Measurements from ENCODE around the gene IL20RA.
"Not testable (repeated sequence)": the region's sequence is repeated elsewhere in the genome, so short reads cannot be mapped to it uniquely, and the experiment has no call there.

IL20RA gene

DNA sequence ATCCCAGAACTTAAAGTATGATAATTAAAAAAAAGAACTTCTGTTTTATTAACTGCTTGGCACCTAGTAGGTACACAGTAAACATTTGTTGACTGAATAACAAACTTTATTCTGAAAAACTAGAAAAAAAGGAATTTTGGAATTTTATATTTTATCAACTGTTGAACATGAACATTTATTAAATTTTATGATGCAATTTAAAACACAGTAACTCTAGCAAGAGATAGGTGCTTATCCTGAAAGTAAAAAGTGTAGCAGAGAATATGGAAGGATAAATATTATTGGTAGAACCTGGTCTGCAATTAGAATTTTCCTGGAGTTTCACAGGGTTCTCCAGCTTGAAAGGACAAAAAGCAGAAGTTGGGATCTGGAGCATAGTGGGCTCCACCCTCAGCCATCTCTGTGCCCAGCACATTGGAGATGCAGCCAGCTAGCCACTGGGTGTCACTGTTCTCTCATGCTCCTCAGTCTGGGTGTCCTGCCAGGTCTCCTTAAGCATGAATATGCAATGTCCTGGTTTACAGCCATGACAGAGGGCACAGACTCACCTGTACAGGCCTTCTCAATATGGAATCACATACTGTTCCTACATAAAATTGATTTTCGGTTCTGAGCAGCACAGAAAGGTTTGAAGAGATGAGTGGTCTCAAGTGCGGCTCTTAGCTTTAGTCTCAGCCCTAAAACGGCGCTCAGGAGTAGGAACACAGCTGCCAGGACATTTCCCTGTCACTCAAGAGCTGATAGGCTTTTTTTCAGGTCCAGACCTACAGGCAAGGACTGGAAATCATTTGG lies 31.7 kb upstream of the IL20RA start:
- H3K4me3 ChIP-seq (ENCODE audit: low read length), result no peak overlapping the region
- H3K27me3 ChIP-seq (ENCODE audit: insufficient read depth, low read length), result no peaks in the 10 kb centered on the region
- H3K9ac ChIP-seq (ENCODE audit: low read depth, low read length), result no peak overlapping the region
- H3K4me1 ChIP-seq (ENCODE audit: insufficient read depth, low read length), result peaks cover 3% of the 10 kb centered on the region; the same call in 1 of the 2 replicates
- H3K9me3 ChIP-seq (ENCODE audit: insufficient read depth, low read depth, low read length), result 0 out of 2 replicates have a peak, but pooled peaks cover 2% of the 10 kb centered on the region
- WGBS, result 76% methylated on average over 4 of the region's 4 CpGs
- H3K36me3 ChIP-seq (ENCODE audit: insufficient read depth, low read length), result no peaks in the 10 kb centered on the region
- no peak overlapping the region for H3K27ac ChIP-seq (ENCODE audit: low read depth, low read length)

DNA sequence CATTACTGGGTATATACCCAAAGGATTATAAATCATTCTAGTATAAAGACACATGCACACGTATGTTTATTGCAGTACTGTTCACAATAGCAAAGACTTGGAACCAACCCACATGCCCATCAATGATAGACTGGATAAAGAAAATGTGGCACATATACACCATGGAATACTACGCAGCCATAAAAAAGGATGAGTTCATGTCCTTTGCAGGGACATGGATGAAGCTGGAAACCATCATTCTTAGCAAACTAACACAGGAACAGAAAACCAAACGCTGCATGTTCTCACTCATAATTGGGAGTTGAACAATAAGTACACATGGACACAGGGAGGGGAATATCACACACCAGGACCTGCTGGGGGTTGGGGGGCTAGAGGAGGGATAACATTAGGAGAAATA lies 31.0 kb upstream of the IL20RA start:
- H3K27me3 ChIP-seq (ENCODE audit: insufficient read depth, low read length); H3K27ac ChIP-seq (ENCODE audit: low read depth, low read length); H3K4me1 ChIP-seq (ENCODE audit: insufficient read depth, low read length); H3K4me3 ChIP-seq (ENCODE audit: low read length); H3K9me3 ChIP-seq (ENCODE audit: insufficient read depth, low read depth, low read length); H3K9ac ChIP-seq (ENCODE audit: low read depth, low read length); H3K36me3 ChIP-seq (ENCODE audit: insufficient read depth, low read length): not testable (repeated sequence)
- 93% methylated on average over 3 of the region's 3 CpGs for WGBS

DNA sequence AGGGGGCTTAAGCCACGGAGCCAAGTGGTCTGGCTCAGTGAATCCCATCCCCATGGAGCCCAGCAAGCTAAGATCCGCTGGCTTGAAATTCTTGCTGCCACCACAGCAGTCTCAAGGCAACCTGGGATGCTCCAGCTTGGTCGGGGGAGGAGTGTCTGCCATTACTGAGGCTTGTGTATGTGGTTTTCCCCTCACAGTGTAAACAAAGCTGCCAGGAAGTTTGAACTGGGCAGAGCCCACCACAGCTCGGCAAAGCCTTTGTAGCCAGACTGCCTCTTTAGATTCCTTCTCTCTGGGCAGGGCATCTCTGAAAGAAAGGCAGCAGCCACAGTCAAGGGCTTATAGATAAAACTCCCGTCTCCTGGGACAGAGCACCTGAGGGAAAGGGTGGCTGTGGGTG lies 25.5 kb upstream of the IL20RA start:
- Histone ChIP-seq H3K9me3 (ENCODE audit: insufficient read depth, low read depth, low read length) (0 out of 2 replicates have a peak, but pooled peaks cover 5% of the 10 kb centered on the region), H3K27me3 (ENCODE audit: insufficient read depth, low read length) (no peaks in the 10 kb centered on the region), H3K4me3 (ENCODE audit: low read length) (no peak overlapping the region), H3K9ac (ENCODE audit: low read depth, low read length) (no peak overlapping the region), H3K27ac (ENCODE audit: low read depth, low read length) (no peak overlapping the region), H3K4me1 (ENCODE audit: insufficient read depth, low read length) (no peaks in the 10 kb centered on the region), H3K36me3 (ENCODE audit: insufficient read depth, low read length) (no peaks in the 10 kb centered on the region)
- 81% methylated on average over 5 of the region's 5 CpGs for WGBS

DNA sequence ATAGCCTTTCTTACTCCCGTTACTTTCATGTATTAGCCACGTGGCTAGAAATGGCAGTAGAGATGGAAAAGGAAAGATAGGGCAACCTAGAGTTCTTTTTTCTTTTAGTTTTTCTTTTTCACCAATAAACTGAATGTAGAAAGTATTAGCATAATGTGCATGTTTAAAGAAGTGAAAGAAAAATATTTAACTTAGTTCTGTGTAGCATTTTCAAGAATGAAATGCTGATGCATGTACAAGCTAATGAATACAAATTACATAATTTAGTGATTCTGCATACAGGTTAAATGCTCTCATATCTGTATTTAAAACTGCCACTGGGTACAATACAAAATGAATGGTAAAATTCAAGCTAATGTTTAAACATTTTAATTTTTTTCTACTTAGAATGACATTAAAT lies 22.6 kb upstream of the IL20RA start:
- Histone ChIP-seq H3K27ac (ENCODE audit: low read depth, low read length) (no peak overlapping the region), H3K4me1 (ENCODE audit: insufficient read depth, low read length) (no peaks in the 10 kb centered on the region), H3K9me3 (ENCODE audit: insufficient read depth, low read depth, low read length) (0 out of 2 replicates have a peak, but pooled peaks cover 5% of the 10 kb centered on the region), H3K9ac (ENCODE audit: low read depth, low read length) (no peak overlapping the region), H3K27me3 (ENCODE audit: insufficient read depth, low read length) (no peaks in the 10 kb centered on the region), H3K36me3 (ENCODE audit: insufficient read depth, low read length) (no peaks in the 10 kb centered on the region), H3K4me3 (ENCODE audit: low read length) (no peak overlapping the region)
- 72% methylated on average over 2 of the region's 2 CpGs for WGBS

DNA sequence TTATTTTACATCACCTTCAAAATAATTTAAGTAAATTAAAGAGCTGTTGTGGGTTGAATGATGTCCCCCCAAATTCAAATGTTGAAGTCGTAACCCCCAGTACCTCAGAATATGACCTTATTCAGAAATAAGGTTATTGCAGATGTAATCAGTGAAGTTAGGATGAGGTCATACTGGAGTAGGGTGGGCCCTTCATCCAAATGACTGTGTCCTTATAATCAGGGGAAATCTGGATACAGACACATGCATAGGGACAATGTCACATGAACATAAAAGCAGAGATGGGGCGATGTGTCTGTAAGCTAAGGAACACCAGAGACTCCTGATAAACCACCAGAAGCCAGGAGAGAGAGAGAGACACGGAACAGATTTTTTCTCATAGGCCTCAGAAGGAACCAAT lies 13.3 kb upstream of the IL20RA start:
- H3K9ac ChIP-seq (ENCODE audit: low read depth, low read length), result no peak overlapping the region
- no peak overlapping the region for H3K27ac ChIP-seq (ENCODE audit: low read depth, low read length)
- no peaks in the 10 kb centered on the region for H3K36me3 ChIP-seq (ENCODE audit: insufficient read depth, low read length)
- no peaks in the 10 kb centered on the region for H3K4me1 ChIP-seq (ENCODE audit: insufficient read depth, low read length)
- H3K27me3 ChIP-seq (ENCODE audit: insufficient read depth, low read length), result no peaks in the 10 kb centered on the region
- H3K4me3 ChIP-seq (ENCODE audit: low read length), result no peak overlapping the region
- 90% methylated on average over 2 of the region's 3 CpGs for WGBS
- H3K9me3 ChIP-seq (ENCODE audit: insufficient read depth, low read depth, low read length), result no peaks in the 10 kb centered on the region

DNA sequence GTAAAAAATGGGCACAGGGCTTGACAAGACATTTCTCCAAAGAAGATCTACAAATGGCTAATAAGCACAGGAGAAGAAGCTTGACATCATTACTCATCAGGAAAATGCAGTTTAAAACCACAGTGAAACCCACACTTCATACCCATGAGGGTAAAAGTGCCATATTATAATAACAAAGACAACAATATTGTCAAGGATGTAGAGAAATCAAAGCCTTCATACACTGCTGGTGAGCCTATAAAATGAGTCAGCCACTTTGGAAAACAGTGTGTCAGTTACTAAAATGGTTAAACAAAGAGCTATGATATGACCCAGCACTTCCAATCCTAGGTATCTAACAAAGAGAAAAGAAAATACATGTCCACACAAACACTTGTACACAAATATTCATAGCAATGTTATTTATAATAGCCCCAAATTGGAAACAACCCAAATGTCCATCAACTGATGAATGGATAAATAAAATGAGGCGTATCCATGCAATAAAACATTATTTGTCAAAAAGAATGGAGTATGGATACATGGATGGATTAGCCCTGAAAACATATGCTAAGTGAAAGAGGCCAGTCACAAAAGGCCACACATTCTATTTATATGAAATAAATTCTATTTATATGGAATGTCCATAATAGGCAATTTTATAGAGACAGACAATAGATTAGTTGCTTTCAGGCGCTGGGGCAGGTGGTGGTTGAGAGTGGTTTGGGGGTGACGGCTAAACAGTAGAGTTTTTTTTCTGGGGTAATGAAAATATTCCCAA lies 11.5 kb upstream of the IL20RA start:
- H3K9ac ChIP-seq (ENCODE audit: low read depth, low read length), result no peak overlapping the region
- no peaks in the 10 kb centered on the region for H3K4me1 ChIP-seq (ENCODE audit: insufficient read depth, low read length)
- no peak overlapping the region for H3K27ac ChIP-seq (ENCODE audit: low read depth, low read length)
- no peaks in the 10 kb centered on the region for H3K9me3 ChIP-seq (ENCODE audit: insufficient read depth, low read depth, low read length)
- no peaks in the 10 kb centered on the region for H3K36me3 ChIP-seq (ENCODE audit: insufficient read depth, low read length)
- WGBS, result 97% methylated on average over 3 of the region's 3 CpGs
- H3K4me3 ChIP-seq (ENCODE audit: low read length), result no peak overlapping the region
- no peaks in the 10 kb centered on the region for H3K27me3 ChIP-seq (ENCODE audit: insufficient read depth, low read length)

DNA sequence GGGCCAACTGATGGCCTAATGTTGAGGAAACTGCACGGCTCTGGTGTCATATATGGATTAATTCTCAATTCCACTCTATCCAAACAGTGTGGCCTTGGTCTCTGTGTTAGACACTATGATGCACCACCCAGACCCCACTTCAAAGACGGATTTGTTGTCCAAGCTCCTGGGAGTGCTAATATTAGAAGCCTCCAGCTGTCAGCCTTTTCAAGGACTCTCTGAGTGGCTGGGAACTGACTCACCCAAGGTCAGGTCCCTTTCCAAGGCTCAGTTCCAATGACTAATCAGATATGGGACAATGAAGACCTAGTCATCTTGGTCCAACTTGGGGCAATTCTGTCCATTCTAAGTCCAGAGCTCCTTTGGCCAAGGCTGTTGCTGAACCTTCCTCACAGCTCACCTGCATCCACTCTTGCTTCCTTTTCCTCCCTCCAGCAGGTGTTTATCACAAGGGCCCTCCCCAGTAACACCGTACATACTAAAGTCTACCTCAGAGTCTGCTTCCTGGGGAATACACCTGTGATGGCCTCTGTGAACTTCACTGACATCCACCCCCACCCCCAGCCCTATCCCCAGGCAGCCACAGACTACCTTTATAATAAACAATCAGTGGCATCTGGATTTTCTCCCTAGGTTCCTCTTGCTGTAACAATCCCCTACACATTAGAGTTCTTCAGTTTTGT lies 7.2 kb upstream of the IL20RA start:
- H3K4me3 ChIP-seq (ENCODE audit: low read length), result no peak overlapping the region

DNA sequence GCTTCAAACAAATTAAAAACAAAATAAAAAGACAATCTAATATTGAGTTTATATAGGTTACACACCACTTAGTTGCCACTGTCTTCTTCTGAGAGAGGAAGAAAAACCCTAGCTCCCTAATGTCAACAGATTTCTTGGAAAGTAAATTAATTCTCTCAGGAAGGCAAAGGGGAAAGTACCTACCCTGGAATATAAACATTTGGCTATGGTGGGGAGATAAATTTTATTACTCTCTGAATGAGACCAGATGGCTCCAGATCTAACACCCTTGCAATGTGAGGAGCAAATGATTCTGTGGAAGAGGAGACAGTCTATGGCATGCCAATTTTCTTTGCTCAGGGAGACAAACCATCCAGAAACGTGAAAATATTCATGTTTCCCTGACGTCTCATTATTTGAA lies 4.3 kb upstream of the IL20RA start:
- Histone ChIP-seq H3K4me1 (ENCODE audit: insufficient read depth, low read length) (no peaks in the 10 kb centered on the region), H3K27me3 (ENCODE audit: insufficient read depth, low read length) (peaks cover 34% of the 10 kb centered on the region), H3K4me3 (ENCODE audit: low read length) (no peak overlapping the region), H3K27ac (ENCODE audit: low read depth, low read length) (no peak overlapping the region), H3K36me3 (ENCODE audit: insufficient read depth, low read length) (no peaks in the 10 kb centered on the region), H3K9ac (ENCODE audit: low read depth, low read length) (no peak overlapping the region), H3K9me3 (ENCODE audit: insufficient read depth, low read depth, low read length) (no peaks in the 10 kb centered on the region)
- 91% methylated on average over 2 of the region's 2 CpGs for WGBS

More for the DNA sequence above, 7.2 kb upstream of the IL20RA start:
- H3K27ac ChIP-seq (ENCODE audit: low read depth, low read length), result no peak overlapping the region
- no peaks in the 10 kb centered on the region for H3K36me3 ChIP-seq (ENCODE audit: insufficient read depth, low read length)
- no peaks in the 10 kb centered on the region for H3K4me1 ChIP-seq (ENCODE audit: insufficient read depth, low read length)
- H3K9me3 ChIP-seq (ENCODE audit: insufficient read depth, low read depth, low read length), result no peaks in the 10 kb centered on the region
- no peak overlapping the region for H3K9ac ChIP-seq (ENCODE audit: low read depth, low read length)
- H3K27me3 ChIP-seq (ENCODE audit: insufficient read depth, low read length), result peaks cover 7% of the 10 kb centered on the region; the same call in 1 of the 2 replicates
- 93% methylated on average over 3 of the region's 3 CpGs for WGBS

DNA sequence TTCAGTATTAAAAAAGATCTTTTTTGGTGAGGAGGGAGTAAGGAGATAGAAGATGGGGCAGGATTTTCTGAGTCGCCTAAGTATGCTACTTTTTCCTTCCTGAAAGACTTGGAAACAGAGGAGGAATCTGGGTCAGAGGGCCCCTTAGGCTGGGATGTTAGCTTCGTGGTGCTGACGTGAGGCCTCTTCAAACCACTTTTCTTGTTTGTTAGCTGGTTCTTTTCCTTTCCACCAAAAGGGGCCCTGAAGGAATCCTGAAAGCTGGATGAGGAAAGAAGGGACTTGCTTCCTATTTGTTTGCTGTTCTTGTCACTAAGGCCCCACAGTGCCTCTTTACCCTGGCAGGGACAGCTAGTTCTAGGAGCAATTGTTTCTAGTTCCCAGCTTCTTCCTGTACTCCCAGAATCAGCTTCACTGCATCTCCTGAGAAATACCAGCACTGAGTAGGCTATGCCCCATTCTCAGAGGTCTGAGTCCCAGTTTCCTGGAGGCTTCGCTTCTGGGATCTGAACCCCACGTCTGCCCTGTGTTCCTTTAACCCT lies 2.2 kb upstream of the IL20RA start:
- H3K4me3 ChIP-seq (ENCODE audit: low read length), result no peak overlapping the region
- no peaks in the 10 kb centered on the region for H3K9me3 ChIP-seq (ENCODE audit: insufficient read depth, low read depth, low read length)
- no peak overlapping the region for H3K27ac ChIP-seq (ENCODE audit: low read depth, low read length)
- 86% methylated on average over 5 of the region's 5 CpGs for WGBS
- no peaks in the 10 kb centered on the region for H3K4me1 ChIP-seq (ENCODE audit: insufficient read depth, low read length)
- H3K9ac ChIP-seq (ENCODE audit: low read depth, low read length), result no peak overlapping the region
- H3K36me3 ChIP-seq (ENCODE audit: insufficient read depth, low read length), result no peaks in the 10 kb centered on the region
- H3K27me3 ChIP-seq (ENCODE audit: insufficient read depth, low read length), result peaks cover 56% of the 10 kb centered on the region

DNA sequence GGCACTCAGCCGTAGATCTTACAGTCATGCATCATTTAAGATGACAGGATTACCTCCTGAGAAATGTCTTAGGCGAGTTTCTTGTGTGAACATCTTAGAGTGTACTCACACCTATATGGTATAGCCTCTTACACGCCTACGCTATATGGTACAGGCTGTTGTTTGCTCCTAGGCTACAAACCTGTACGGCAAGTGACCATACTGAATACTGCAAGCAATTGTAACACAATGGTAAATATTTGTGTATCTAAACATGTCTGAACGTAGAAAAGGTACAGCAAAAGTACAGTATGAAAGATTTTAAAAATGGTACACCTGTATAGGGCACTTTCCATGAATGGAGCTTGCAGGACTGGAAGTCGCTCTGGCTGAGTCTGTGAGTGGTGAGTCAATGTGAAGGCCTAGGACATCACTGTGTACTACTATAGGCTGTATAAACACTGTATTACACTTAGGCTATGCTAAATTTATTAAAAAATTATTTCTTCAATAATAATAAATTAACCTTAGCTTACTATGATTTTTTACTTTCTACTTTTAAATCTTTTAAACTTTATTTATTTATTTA lies 541 bp upstream of the IL20RA start:
- H3K27ac ChIP-seq (ENCODE audit: low read depth, low read length), result no peak overlapping the region
- peaks cover 58% of the 10 kb centered on the region for H3K27me3 ChIP-seq (ENCODE audit: insufficient read depth, low read length)
- H3K36me3 ChIP-seq (ENCODE audit: insufficient read depth, low read length), result no peaks in the 10 kb centered on the region
- WGBS, result 94% methylated on average over 7 of the region's 7 CpGs
- H3K9me3 ChIP-seq (ENCODE audit: insufficient read depth, low read depth, low read length), result no peaks in the 10 kb centered on the region
- H3K4me1 ChIP-seq (ENCODE audit: insufficient read depth, low read length), result no peaks in the 10 kb centered on the region
- H3K4me3 ChIP-seq (ENCODE audit: low read length), result peak overlapping the region; percentile 64
- no peak overlapping the region for H3K9ac ChIP-seq (ENCODE audit: low read depth, low read length)
